ENCODE data around the gene NFILZ.
"Not testable (repeated sequence)": the region's sequence is repeated elsewhere in the genome, so short reads cannot be mapped to it uniquely, and the experiment has no call there.

The NFILZ gene

GRCh38 chr19:8629184-8629583 lies 1.2 kb upstream of the NFILZ start:
- Histone ChIP-seq H3K36me3 (ENCODE audit: control insufficient read depth, insufficient read depth, low read length) (no peaks in the 10 kb centered on the region), H3K4me3 (ENCODE audit: extremely low read depth, insufficient read depth, low read length, poor library complexity, severe bottlenecking) (no peak overlapping the region), H3K9me3 (ENCODE audit: control insufficient read depth, low read length) (no peaks in the 10 kb centered on the region), H3K4me1 (ENCODE audit: control insufficient read depth, insufficient read depth, low read length, poor library complexity, severe bottlenecking) (peaks cover 8% of the 10 kb centered on the region), H3K27ac (ENCODE audit: low read depth, low read length, severe bottlenecking) (no peak overlapping the region)
- WGBS, 2 experiments (ENCODE audit: insufficient coverage in 2 of 2), result 71 to 91% methylated on average over 1 of the region's 2 CpGs

- H3K9me3 ChIP-seq (ENCODE audit: control insufficient read depth, low read length), result no peaks in the 10 kb centered on the region
- H3K4me3 ChIP-seq (ENCODE audit: extremely low read depth, insufficient read depth, low read length, poor library complexity, severe bottlenecking), result no peak overlapping the region
- H3K27ac ChIP-seq (ENCODE audit: low read depth, low read length, severe bottlenecking), result peak overlapping the region; percentile 53
- WGBS, 2 experiments (ENCODE audit: insufficient coverage in 2 of 2), result 51 to 75% methylated on average over 5 of the region's 6 CpGs
- no peaks in the 10 kb centered on the region for H3K36me3 ChIP-seq (ENCODE audit: control insufficient read depth, insufficient read depth, low read length)
- peaks cover 8% of the 10 kb centered on the region for H3K4me1 ChIP-seq (ENCODE audit: control insufficient read depth, insufficient read depth, low read length, poor library complexity, severe bottlenecking)
Measured at GRCh38 chr19:8630796-8631424, 477 bp downstream of the NFILZ start.

GRCh38 chr19:8631425-8631819 lies 989 bp downstream of the NFILZ start:
- Histone ChIP-seq H3K27ac (ENCODE audit: low read depth, low read length, severe bottlenecking) (peak overlapping the region; percentile 53), H3K36me3 (ENCODE audit: control insufficient read depth, insufficient read depth, low read length) (no peaks in the 10 kb centered on the region), H3K4me3 (ENCODE audit: extremely low read depth, insufficient read depth, low read length, poor library complexity, severe bottlenecking) (no peak overlapping the region), H3K9me3 (ENCODE audit: control insufficient read depth, low read length) (no peaks in the 10 kb centered on the region), H3K4me1 (ENCODE audit: control insufficient read depth, insufficient read depth, low read length, poor library complexity, severe bottlenecking) (peaks cover 8% of the 10 kb centered on the region)
- 22 to 40% methylated on average over 4 to 8 of the region's 11 CpGs for WGBS, 2 experiments (ENCODE audit: insufficient coverage in 2 of 2)

GRCh38 chr19:8635422-8635821 lies 5.0 kb downstream of the NFILZ start:
- WGBS, 2 experiments (ENCODE audit: insufficient coverage in 2 of 2), result 92% methylated on average over 4 of the region's 8 CpGs
- Histone ChIP-seq H3K36me3 (ENCODE audit: control insufficient read depth, insufficient read depth, low read length) (no peaks in the 10 kb centered on the region), H3K4me3 (ENCODE audit: extremely low read depth, insufficient read depth, low read length, poor library complexity, severe bottlenecking) (no peak overlapping the region), H3K27ac (ENCODE audit: low read depth, low read length, severe bottlenecking) (no peak overlapping the region), H3K4me1 (ENCODE audit: control insufficient read depth, insufficient read depth, low read length, poor library complexity, severe bottlenecking) (peaks cover 8% of the 10 kb centered on the region), H3K9me3 (ENCODE audit: control insufficient read depth, low read length) (no peaks in the 10 kb centered on the region)

- H3K27ac ChIP-seq (ENCODE audit: low read depth, low read length, severe bottlenecking); H3K36me3 ChIP-seq (ENCODE audit: control insufficient read depth, insufficient read depth, low read length); H3K4me3 ChIP-seq (ENCODE audit: extremely low read depth, insufficient read depth, low read length, poor library complexity, severe bottlenecking); H3K9me3 ChIP-seq (ENCODE audit: control insufficient read depth, low read length); H3K4me1 ChIP-seq (ENCODE audit: control insufficient read depth, insufficient read depth, low read length, poor library complexity, severe bottlenecking): not testable (repeated sequence)
- WGBS, 2 experiments (ENCODE audit: insufficient coverage in 2 of 2), result 95 to 100% methylated on average over 4 of the region's 4 CpGs
Measured at GRCh38 chr19:8637070-8637469, 6.6 kb downstream of the NFILZ start.

- no peaks in the 10 kb centered on the region for H3K36me3 ChIP-seq (ENCODE audit: control insufficient read depth, insufficient read depth, low read length)
- no peaks in the 10 kb centered on the region for H3K4me1 ChIP-seq (ENCODE audit: control insufficient read depth, insufficient read depth, low read length, poor library complexity, severe bottlenecking)
- 95% methylated on average over 13 to 21 of the region's 21 CpGs for WGBS, 2 experiments (ENCODE audit: insufficient coverage in 2 of 2)
- no peaks in the 10 kb centered on the region for H3K9me3 ChIP-seq (ENCODE audit: control insufficient read depth, low read length)
- H3K27ac ChIP-seq (ENCODE audit: low read depth, low read length, severe bottlenecking), result no peak overlapping the region
- H3K4me3 ChIP-seq (ENCODE audit: extremely low read depth, insufficient read depth, low read length, poor library complexity, severe bottlenecking), result no peak overlapping the region
Measured at GRCh38 chr19:8638078-8638619, 7.7 kb downstream of the NFILZ start.

- Histone ChIP-seq H3K4me3 (ENCODE audit: extremely low read depth, insufficient read depth, low read length, poor library complexity, severe bottlenecking) (no peak overlapping the region), H3K4me1 (ENCODE audit: control insufficient read depth, insufficient read depth, low read length, poor library complexity, severe bottlenecking) (no peaks in the 10 kb centered on the region), H3K27ac (ENCODE audit: low read depth, low read length, severe bottlenecking) (no peak overlapping the region), H3K36me3 (ENCODE audit: control insufficient read depth, insufficient read depth, low read length) (no peaks in the 10 kb centered on the region), H3K9me3 (ENCODE audit: control insufficient read depth, low read length) (no peaks in the 10 kb centered on the region)
- 41 to 43% methylated on average over 7 of the region's 8 CpGs for WGBS, 2 experiments (ENCODE audit: insufficient coverage in 2 of 2)
Measured at GRCh38 chr19:8639821-8640401, 9.5 kb downstream of the NFILZ start.

- WGBS, 2 experiments (ENCODE audit: insufficient coverage in 2 of 2), result 89 to 90% methylated on average over 10 of the region's 12 CpGs
- Histone ChIP-seq H3K9me3 (ENCODE audit: control insufficient read depth, low read length) (no peaks in the 10 kb centered on the region), H3K27ac (ENCODE audit: low read depth, low read length, severe bottlenecking) (no peak overlapping the region), H3K4me1 (ENCODE audit: control insufficient read depth, insufficient read depth, low read length, poor library complexity, severe bottlenecking) (no peaks in the 10 kb centered on the region), H3K4me3 (ENCODE audit: extremely low read depth, insufficient read depth, low read length, poor library complexity, severe bottlenecking) (no peak overlapping the region), H3K36me3 (ENCODE audit: control insufficient read depth, insufficient read depth, low read length) (no peaks in the 10 kb centered on the region)
Measured at GRCh38 chr19:8640402-8641004, 10.1 kb downstream of the NFILZ start.

GRCh38 chr19:8641221-8641907 lies 10.9 kb downstream of the NFILZ start:
- Histone ChIP-seq H3K4me1 (ENCODE audit: control insufficient read depth, insufficient read depth, low read length, poor library complexity, severe bottlenecking) (no peaks in the 10 kb centered on the region), H3K27ac (ENCODE audit: low read depth, low read length, severe bottlenecking) (no peak overlapping the region), H3K4me3 (ENCODE audit: extremely low read depth, insufficient read depth, low read length, poor library complexity, severe bottlenecking) (no peak overlapping the region), H3K9me3 (ENCODE audit: control insufficient read depth, low read length) (no peaks in the 10 kb centered on the region), H3K36me3 (ENCODE audit: control insufficient read depth, insufficient read depth, low read length) (no peaks in the 10 kb centered on the region)
- WGBS, 2 experiments (ENCODE audit: insufficient coverage in 2 of 2), result 93 to 100% methylated on average over 1 to 2 of the region's 2 CpGs

GRCh38 chr19:8641908-8642547 lies 11.6 kb downstream of the NFILZ start:
- H3K4me1 ChIP-seq (ENCODE audit: control insufficient read depth, insufficient read depth, low read length, poor library complexity, severe bottlenecking), result no peaks in the 10 kb centered on the region
- H3K9me3 ChIP-seq (ENCODE audit: control insufficient read depth, low read length), result no peaks in the 10 kb centered on the region
- no peak overlapping the region for H3K4me3 ChIP-seq (ENCODE audit: extremely low read depth, insufficient read depth, low read length, poor library complexity, severe bottlenecking)
- H3K36me3 ChIP-seq (ENCODE audit: control insufficient read depth, insufficient read depth, low read length), result no peaks in the 10 kb centered on the region
- H3K27ac ChIP-seq (ENCODE audit: low read depth, low read length, severe bottlenecking), result no peak overlapping the region
- 100% methylated on average over 2 of the region's 4 CpGs; no CpG with 5 or more reads in 1 of the 2 experiments for WGBS, 2 experiments (ENCODE audit: insufficient coverage in 2 of 2)
